Stimulated activated CD8-positive, alpha-beta memory T cell treated with anti-CD3 and anti-CD28 coated beads, Interleukin-4, amount 100 ng/mL, for 4 hours (primary cell): ENCODE results near the gene AK4.

Experiments
- DNase-seq, 2 donors: peaks; one replicate each; pipeline ENCODE4 v3.0.0-alpha.2; 2020; ENCODE audit warnings: low read depth in 2 of 2, low spot score in 1 of 2

AK4 gene

GRCh38 chr1:65175171-65176055 lies 27.4 kb downstream of the AK4 start:
- DNase-seq: no peak

DNA sequence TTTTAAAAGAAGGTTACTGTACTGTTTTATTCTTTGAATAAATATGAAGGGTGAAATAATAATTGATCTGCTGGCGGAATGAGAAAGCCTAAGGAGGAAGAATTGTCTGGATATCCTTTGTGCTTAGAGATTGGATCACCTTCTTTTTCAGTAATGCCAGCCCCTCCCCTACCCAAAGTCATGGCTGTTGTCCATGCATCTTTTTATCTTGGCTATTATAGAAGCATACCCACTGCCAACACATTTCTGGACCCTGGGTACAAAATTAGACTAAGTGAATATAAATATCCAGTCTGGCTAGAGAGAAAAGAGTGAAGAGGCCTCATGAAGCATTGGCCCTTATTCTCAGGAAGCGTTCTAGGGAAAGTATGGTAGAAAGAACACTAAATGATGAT lies 28.1 kb downstream of the AK4 start:
- no peak for DNase-seq

GRCh38 chr1:65176591-65176990 lies 28.6 kb downstream of the AK4 start:
- no peak for DNase-seq

DNA sequence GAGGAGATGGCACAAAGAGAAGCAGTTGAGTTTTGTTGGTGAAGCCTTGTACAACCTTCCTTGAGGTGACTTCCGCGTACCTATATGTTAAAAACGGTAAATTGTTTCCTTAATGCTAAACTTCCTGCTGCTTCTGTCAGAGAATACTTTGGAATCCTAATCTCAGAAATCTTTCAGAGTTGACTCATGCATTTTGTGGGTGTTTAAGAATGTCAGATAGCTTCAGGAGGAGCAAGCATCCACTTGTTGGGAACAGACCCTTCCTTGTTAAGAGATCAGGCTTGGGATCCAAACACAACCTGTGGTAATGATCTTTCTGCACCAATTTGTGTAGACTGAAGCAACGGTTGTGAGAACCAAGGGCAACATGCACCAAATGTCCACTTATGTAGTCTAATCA lies 29.5 kb downstream of the AK4 start:
- DNase-seq: no peak

DNA sequence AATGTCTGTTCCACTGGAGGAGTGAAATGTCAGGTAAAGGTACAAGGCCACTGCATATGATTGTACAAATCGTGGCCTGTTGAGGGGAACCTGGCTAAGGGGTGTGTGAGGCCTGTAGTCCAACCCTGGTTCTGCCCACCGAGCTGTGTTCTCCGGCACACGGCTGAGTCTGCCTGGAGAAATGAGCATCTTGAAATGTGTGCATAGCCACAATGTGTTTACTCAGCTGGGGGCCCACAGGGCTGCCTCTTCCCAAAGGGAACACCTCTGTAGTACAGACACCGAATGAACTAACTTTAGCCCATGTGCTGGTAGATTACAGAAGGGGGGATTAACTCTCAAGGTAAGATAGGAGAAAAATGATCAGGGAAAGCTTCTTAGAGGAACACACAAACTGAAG lies 30.2 kb downstream of the AK4 start:
- DNase-seq: no peak

GRCh38 chr1:65179148-65179547 lies 31.1 kb downstream of the AK4 start:
- DNase-seq: no peak

DNA sequence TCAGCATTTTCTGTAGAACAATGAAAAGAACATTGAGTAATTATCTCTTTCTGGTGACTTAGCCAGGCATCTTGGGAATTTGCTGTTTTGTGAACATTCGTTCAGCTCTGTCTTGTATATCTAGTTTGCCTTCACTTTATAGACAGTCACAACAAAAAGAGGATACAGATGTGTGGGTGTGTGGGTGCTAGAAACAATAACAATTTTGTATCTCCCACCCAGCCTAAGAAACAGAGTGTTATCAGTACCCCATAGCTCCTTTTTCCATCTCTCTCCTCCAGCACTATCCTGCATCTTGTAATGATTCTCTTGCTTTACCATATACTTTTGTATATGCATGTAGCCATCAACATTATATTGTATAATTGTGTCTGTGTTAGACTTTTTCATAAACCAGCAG lies 33.0 kb downstream of the AK4 start:
- DNase-seq: no peak

DNA sequence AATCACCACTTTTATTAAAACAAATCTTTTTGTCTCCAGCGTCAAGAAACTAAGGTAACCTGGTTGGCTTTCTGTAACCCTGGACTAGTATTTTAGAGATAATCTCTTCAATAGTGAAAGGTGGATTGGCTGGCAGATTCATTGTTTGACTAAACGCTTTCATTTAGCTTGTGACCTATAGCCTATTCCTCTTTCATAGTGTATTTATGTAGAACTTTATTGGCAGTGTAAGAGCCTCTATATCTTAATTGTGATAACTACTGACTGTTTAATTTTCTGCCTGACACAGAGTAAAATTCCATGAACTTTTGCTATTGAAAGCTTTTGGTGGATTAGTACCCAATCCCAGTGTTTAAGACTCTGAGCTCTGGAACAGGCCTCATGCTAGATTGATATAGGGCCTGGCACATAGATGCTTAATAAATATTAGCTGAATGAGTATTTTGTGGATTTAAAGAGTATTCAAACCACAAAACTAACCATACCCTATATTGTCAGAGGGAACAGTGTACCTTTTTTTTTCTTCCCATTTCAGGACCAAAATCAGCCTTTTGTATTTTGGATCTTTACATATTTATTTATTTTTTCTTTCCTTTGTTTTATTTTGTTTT lies 34.8 kb downstream of the AK4 start:
- DNase-seq: no peak

- DNase-seq: no peak
Observed at GRCh38 chr1:65189576-65190115, 41.6 kb downstream of the AK4 start.

DNA sequence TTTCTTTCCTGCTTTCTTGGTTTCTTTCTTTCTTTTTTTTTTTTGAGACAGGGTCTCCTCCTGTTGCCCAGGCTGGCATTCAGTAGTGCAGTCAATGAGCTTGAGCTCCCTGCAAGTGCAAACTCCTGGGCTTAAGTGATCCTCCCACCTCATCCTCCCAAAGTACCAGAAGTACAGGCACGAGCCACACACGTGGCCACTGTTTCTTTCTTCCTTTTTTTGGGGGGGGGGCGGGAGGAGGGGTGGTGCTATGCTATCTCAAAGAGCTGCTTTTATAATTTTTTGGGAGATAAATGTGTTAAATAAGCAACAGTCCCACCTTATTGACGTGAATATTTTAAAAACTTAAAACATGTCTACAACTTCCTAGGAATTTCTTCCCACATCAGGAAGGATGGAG lies 42.2 kb downstream of the AK4 start:
- no peak for DNase-seq

DNA sequence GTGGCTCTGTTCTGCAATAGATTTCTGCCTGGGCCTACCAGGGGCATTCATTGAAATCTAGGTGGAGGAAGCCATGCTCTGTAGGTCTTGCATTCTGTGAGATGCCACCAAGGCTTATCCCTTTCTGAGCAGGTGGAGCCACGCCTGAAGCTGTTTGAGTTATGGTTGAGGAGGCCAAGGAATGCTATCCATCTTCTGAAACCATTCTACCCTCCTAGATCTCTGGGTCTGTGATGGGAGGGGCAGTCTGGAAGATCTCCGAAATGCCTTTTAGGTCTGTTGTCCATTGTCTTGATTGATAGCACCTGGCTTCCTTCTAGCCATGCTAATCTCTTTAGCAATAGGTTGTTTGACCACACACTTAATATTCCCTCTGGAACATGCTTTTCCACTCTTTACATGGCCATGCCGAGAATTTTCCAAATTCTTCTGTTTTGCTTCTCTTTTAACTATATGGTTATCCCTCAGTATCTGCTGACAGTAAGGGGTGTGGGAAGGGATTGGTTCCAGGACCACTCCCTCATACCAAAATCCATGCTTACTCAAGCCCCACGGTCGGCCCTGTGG lies 45.2 kb downstream of the AK4 start:
- no peak for DNase-seq

DNA sequence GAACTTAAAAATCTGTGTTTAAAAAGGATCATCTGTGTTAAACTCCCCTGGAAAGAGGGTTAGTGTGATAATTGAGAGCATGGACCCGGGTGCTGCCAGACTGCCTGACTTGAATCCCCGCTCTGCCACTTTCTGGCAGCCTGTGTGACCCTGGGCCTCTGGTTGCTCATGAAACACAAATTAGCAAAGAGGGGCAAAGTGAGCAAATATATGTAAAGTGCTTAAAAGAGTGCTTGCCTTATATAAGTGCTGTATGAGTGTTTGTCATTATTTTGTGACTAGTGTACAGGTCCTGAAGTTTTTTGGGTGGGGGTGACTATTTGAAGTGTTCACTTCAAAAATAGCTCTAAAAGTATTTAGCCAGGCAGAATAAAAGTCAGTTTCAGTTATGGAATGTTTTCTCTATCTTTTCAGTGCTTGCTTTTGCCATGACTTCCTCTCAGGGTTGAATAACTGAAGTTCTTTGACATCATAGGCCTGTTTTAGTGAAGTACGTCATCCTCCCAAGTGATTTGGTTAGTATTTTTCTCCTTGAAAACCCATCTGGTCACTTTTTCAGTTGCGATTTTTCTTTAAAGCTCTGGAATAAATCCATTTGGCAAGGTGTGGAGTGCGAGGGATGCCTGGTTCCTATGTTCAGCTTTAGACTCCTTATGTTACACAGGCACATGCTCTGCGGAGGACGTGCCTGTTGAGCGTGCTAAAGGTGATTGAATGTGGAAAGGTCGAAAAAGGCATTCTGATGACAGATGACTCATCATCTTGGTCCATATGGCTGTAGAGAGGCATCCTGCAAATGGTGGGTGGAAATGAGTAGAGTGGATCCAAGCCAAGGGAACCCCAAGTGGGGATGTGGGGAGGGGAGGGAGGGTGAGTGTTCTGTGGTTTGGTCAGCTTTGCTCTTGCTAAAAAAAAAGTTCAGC lies 47.8 kb downstream of the AK4 start:
- DNase-seq: no peak

DNA sequence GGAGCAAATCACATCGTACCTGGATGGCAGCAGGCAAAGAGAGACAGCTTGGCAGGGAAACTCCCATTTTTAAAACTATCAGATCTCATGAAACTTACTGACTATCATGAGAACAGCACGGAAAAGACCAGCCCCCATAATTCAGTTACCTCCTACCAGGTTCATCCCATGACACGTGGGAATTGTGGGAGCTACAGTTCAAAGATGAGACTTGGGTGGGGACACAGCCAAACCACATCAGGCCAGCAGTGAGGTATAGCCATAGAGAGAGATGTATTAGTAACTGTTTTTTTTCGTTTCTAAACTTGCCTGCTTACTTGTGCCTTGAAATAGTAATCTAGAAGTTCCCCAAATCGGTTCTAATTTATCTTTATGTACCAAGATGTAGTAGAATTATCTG lies 48.9 kb downstream of the AK4 start:
- DNase-seq: no peak

DNA sequence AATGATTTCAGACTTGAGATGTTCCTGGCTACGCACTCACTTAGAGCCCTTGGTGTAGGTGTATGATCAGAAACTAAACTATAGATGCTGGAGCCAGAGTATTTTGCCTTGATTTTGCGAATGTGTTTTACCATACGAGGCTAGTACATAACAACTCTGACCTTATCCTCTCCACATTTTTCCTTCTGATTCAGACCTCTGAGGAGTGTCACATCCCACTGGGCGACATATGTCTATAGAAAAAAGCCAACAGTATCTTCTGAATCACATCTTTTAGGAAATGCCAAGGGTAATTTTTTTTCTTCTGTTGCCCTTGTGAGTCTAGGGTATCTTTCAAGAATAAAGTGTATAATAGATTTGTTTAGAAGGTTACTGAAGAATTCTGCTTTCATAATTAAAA lies 49.6 kb downstream of the AK4 start:
- no peak for DNase-seq

DNA sequence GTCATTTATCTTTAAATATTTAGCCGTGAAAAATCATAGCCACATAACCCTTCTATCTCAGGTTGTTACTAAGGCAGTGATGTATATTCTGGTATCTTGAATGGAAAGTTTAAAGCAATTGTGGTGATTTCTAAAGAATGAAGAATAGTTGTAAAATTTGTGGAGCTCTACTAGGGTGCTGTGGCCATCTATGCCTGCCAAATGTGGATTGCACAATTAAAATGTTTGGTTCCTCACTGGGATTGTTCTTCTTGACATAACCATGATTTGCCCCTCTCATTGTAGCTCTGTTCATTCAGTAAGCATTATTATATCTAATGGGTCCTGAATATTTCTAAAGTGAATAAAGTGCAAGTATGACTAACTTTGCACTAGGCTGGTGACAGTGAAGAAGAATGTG lies 50.1 kb downstream of the AK4 start:
- DNase-seq: no peak

- DNase-seq: no peak
Observed at GRCh38 chr1:65200411-65200810, 52.4 kb downstream of the AK4 start.

- no peak for DNase-seq
Observed at GRCh38 chr1:65206836-65207235, 58.8 kb downstream of the AK4 start.

DNA sequence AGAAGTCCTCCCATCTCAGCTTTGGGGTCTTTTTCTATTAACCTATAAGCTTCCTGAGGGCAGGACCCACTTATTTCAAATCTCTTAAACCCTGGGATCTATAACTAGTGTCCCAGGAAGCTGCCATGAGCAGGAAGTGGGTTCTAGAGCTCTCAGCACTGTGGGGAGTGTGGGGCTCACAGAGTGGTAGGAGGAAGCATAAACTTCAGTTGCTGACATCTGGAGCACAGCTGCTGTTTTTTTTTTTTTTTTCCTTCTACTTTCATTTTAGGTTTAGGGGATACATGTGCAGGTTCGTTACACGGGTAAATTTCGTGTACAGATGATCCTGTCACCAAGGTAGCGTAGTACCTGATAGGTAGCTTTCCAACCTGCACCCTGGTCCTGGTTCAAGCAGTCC lies 59.3 kb downstream of the AK4 start:
- no peak for DNase-seq

DNA sequence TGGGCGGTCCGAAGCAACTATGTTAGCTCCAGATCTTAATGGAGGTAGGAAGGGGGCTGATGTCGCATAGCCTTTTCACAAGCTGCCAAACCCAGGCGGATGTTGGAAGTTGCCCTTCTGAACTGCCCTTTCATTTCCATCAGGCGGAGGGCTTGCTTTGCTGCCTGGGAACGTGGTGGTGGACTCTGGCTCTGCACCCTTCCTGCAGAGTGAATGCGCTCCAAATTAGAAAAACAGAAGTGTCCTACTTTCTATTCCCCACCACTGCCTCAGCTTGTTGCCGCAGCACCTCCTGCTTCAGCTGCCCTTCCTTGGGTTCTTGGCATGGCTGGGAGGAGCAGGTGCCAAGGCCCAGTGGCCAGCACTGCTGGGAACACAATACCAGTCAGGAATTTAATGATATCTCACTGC lies 60.6 kb downstream of the AK4 start:
- DNase-seq: no peak

DNA sequence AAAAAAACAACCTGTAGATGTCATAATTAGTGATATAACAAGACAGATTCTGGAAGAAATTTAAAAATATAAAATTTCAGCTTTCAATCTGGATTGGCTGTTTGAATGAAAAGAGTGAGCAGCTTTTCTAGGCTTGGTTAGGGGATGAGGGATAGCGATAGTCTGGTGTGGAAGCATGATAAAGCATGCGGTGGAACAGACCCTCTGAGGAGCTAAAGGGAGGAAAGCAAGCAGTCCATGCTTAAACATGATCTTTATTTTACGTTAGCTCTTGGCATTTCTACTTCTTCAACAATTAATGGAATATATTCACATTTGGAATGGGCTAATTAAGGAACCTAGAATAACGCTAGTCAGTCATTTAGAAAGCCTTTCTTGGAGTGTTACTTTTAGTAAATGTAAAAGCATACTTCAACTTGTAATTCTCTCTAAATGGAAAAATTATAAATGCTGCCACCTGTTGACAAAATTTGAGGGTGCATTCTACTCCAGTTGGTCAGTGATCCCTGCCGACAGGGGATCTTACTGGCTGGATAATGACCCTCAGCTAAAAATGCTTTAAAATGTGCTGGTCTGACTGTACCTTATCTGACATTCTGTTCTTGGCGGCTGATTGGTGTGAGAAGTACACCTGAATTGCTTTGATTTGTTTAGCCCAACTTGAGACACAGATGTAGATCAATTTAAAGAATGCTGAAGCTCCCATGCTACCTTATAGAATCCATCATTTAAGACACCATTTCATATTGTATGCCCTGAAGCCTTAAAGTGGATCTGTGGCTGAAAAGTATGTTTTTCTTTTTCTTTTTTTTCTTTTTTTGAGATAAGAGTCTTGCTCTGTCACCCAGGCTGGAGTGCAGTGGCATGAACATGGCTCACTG lies 61.2 kb downstream of the AK4 start:
- DNase-seq: no peak
